IMR-90 (cell line): Measurements from ENCODE around the gene USP32.

Experiments
- BHLHE40 ChIP-seq: fragments of 150-350 bp; IDR thresholded peaks from 2 replicates; pipeline ENCODE4 v1.6.1; 2016; ENCODE audit warnings: mild to moderate bottlenecking, low read depth, low read length
- CHD1 ChIP-seq: IDR thresholded peaks from 2 replicates; pipeline ENCODE4 v1.6.1; 2012; ENCODE audit warnings: low read depth, low read length, improper control_type of control experiment
- CTCF ChIP-seq: conservative IDR thresholded peaks from 2 replicates; pipeline ENCODE4 v1.5.1; 2012; ENCODE audit warnings: mild to moderate bottlenecking, low read depth, low read length, improper control_type of control experiment
- ELK1 ChIP-seq: fragments of 150-350 bp; IDR thresholded peaks from 2 replicates; pipeline ENCODE4 v1.6.1; 2016; ENCODE audit warnings: low read depth, mild to moderate bottlenecking, low read length, moderate library complexity, borderline replicate concordance
- MAFK ChIP-seq: IDR thresholded peaks from 2 replicates; pipeline ENCODE4 v1.6.1; 2012; ENCODE audit warnings: low read depth, low read length, improper control_type of control experiment
- MAZ ChIP-seq: IDR thresholded peaks from 2 replicates; pipeline ENCODE4 v1.6.1; 2012; ENCODE audit warnings: low read depth, mild to moderate bottlenecking, low read length, improper control_type of control experiment, moderate library complexity, borderline replicate concordance
- MXI1 ChIP-seq: IDR thresholded peaks from 2 replicates; pipeline ENCODE4 v1.6.1; 2012; ENCODE audit warnings: low read depth, mild to moderate bottlenecking, low read length, moderate library complexity, borderline replicate concordance
- POLR2A ChIP-seq: IDR thresholded peaks from 2 replicates; pipeline ENCODE4 v1.6.1; 2012; ENCODE audit warnings: mild to moderate bottlenecking, low read depth, low read length
- RAD21 ChIP-seq: IDR thresholded peaks from 2 replicates; pipeline ENCODE4 v1.6.1; 2012; ENCODE audit warnings: low read length, improper control_type of control experiment
- RCOR1 ChIP-seq: IDR thresholded peaks from 2 replicates; pipeline ENCODE4 v1.6.1; 2012; ENCODE audit warnings: mild to moderate bottlenecking, low read length, improper control_type of control experiment; ENCODE audit not compliant: insufficient replicate concordance
- RFX5 ChIP-seq: IDR thresholded peaks from 2 replicates; pipeline ENCODE4 v1.8.0; 2012; ENCODE audit warnings: low read depth, mild to moderate bottlenecking, low read length, moderate library complexity
- SMC3 ChIP-seq: fragments of 150-350 bp; IDR thresholded peaks from 2 replicates; pipeline ENCODE4 v1.6.1; 2016; ENCODE audit warnings: low read depth, mild to moderate bottlenecking, antibody characterized with exemption, low read length, moderate library complexity
- USF2 ChIP-seq: fragments of 150-350 bp; IDR thresholded peaks from 2 replicates; pipeline ENCODE4 v1.6.1; 2017; ENCODE audit warnings: mild to moderate bottlenecking, antibody characterized with exemption, low read length, low read depth

GRCh38 chr17:60229188-60229802, 162.6 kb downstream of the USP32 start:
- TF ChIP-seq ELK1 (no peak), CTCF (no peak), POLR2A (no peak), RCOR1 (no peak), RAD21 (no peak), SMC3 (no peak), MAZ (no peak), RFX5 (no peak), BHLHE40 (no peak), USF2 (no peak), CHD1 (no peak), MAFK (no peak), MXI1 (no peak)
